Thymus (tissue), 11 donors: Measurements from ENCODE around the gene MORN5. TPM values are rescaled to one million over a fixed set of nuclear protein-coding genes. Genes with fewer than 3 reads are reported as not detected.

Experiments
- DNase-seq, 9 donors: peaks; one replicate each; pipeline ENCODE4 v3.0.0-alpha.2; 2013; ENCODE audit warnings: low spot score in 9 of 9, low read depth in 6 of 9, missing footprints in 1 of 9
- H3K27ac ChIP-seq, 2 donors: one replicate each; pipeline ENCODE4 v1.5.1; 2013; ENCODE audit warnings: control low read depth in 1 of 2, low read depth in 1 of 2, low read length in 1 of 2, mild to moderate bottlenecking in 1 of 2, moderate library complexity in 1 of 2
- H3K27me3 ChIP-seq, 2 donors: one replicate each; pipeline ENCODE4 v1.5.1; 2013; ENCODE audit warnings: low read length in 1 of 2; ENCODE audit not compliant: control insufficient read depth in 2 of 2, insufficient read depth in 1 of 2
- H3K36me3 ChIP-seq, 2 donors: one replicate each; pipeline ENCODE4 v1.5.1; 2013; ENCODE audit warnings: low read length in 1 of 2, mild to moderate bottlenecking in 1 of 2, moderate library complexity in 1 of 2; ENCODE audit not compliant: control insufficient read depth in 2 of 2, insufficient read depth in 2 of 2
- H3K4me1 ChIP-seq, 2 donors: one replicate each; pipeline ENCODE4 v1.5.1; 2013; ENCODE audit warnings: low read length in 2 of 2; ENCODE audit not compliant: control insufficient read depth in 2 of 2, insufficient read depth in 2 of 2
- H3K4me3 ChIP-seq, 2 donors: one replicate each; pipeline ENCODE4 v1.5.1; 2013; ENCODE audit warnings: low read length in 2 of 2, control low read depth in 1 of 2, mild to moderate bottlenecking in 1 of 2
- H3K9me3 ChIP-seq, 2 donors: one replicate each; pipeline ENCODE4 v1.5.1; 2013; ENCODE audit warnings: low read length in 1 of 2, mild to moderate bottlenecking in 1 of 2; ENCODE audit not compliant: control insufficient read depth in 2 of 2, insufficient read depth in 1 of 2
- WGBS: extraction: QIAGEN DNeasy Blood & Tissue Kit; methylation state at CpG from one replicate; pipeline ENCODE4 v1.1.7; 2013; 5-methylcytosine and 5-hydroxymethylcytosine counted together
- polyA plus RNA-seq: library from polyadenylated mRNA; stranded (reverse); fragments of 200-250 nt; gene quantifications from one replicate; pipeline ENCODE4 v1.2.3, GENCODE V29; 2013
- total RNA-seq: library from RNA; stranded (reverse); fragments of 120-200 nt; gene quantifications from one replicate; pipeline ENCODE4 v1.2.4, GENCODE V29; 2013
- donor health status: healthy.

Gene MORN5
- total and polyA plus RNA-seq, 2 donors, result 0.21 TPM; not detected in 1

DNA sequence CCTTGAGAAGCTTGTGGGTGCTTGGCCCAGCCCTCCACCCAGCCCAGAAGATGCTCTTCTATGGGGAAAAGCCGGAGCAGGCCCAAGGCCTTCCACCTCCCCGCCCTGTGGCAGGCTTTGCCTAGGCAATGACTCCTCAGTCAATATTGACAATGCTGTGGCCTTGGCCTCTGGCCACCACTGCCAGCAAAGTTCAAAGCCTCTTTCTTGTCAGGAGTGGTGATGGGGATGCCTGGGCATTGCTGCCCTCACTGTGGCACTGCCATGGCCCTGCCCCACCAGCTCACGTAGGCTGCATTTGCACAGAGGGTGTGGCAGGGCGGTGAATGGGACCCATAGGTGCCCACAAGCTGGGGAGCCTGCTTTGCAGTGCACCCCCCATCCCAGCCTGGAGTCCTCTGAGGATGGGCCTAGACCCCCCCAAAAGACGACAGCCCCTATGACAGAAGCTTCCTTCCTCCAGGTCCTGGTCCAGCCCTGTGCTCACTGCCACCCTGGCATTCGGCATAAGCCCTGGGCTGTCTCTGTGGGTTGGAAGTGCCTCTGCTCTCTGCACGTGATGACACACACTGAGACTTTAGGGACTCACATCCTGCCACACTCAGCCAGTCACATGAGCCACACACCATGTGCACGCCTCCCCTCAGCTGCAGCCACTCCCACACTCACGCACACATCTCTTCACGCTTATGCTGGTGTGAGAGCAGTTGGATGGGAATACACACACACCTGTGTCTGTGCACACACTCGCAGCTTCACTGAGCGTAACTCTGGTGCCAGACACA, 31.1 kb downstream of the MORN5 start:
- 90% methylated on average over 12 of the region's 12 CpGs for WGBS
- H3K4me3 ChIP-seq, result no peak overlapping the region
- no peaks in the 10 kb centered on the region for H3K27me3 ChIP-seq
- no peaks in the 10 kb centered on the region for H3K9me3 ChIP-seq
- no peaks in the 10 kb centered on the region for H3K4me1 ChIP-seq
- no peak overlapping the region for H3K27ac ChIP-seq
- DNase-seq, result no peak
- H3K36me3 ChIP-seq, result no peaks in the 10 kb centered on the region

- H3K9me3 ChIP-seq, result no peaks in the 10 kb centered on the region
- WGBS, result 95% methylated on average over 11 of the region's 11 CpGs
- no peak overlapping the region for H3K27ac ChIP-seq
- H3K4me3 ChIP-seq, result no peak overlapping the region
- no peaks in the 10 kb centered on the region for H3K36me3 ChIP-seq
- no peak for DNase-seq
- H3K27me3 ChIP-seq, result no peaks in the 10 kb centered on the region
- no peaks in the 10 kb centered on the region for H3K4me1 ChIP-seq
Measured at GRCh38 chr9:122191584-122191983, 31.9 kb downstream of the MORN5 start.

GRCh38 chr9:122192261-122192875, 32.7 kb downstream of the MORN5 start:
- H3K4me3 ChIP-seq, result no peak overlapping the region
- H3K27ac ChIP-seq, result no peak overlapping the region
- H3K4me1 ChIP-seq, result no peaks in the 10 kb centered on the region
- H3K36me3 ChIP-seq, result no peaks in the 10 kb centered on the region
- DNase-seq, result no peak
- peaks cover 0 to 2% of the 10 kb centered on the region in 2 donors for H3K27me3 ChIP-seq
- WGBS, result 95% methylated on average over 5 of the region's 5 CpGs
- H3K9me3 ChIP-seq, result no peaks in the 10 kb centered on the region

- H3K4me3 ChIP-seq, result no peak overlapping the region
- no peak overlapping the region for H3K27ac ChIP-seq
- H3K4me1 ChIP-seq, result no peaks in the 10 kb centered on the region
- DNase-seq, result no peak
- 93% methylated on average over 16 of the region's 16 CpGs for WGBS
- peaks cover 0 to 6% of the 10 kb centered on the region in 2 donors for H3K27me3 ChIP-seq
- no peaks in the 10 kb centered on the region for H3K9me3 ChIP-seq
- H3K36me3 ChIP-seq, result no peaks in the 10 kb centered on the region
Measured at GRCh38 chr9:122192914-122193525, 33.3 kb downstream of the MORN5 start.

- 96% methylated on average over 6 of the region's 6 CpGs for WGBS
- DNase-seq, result no peak
- Histone ChIP-seq H3K4me3 (no peak overlapping the region), H3K36me3 (no peaks in the 10 kb centered on the region), H3K27ac (no peak overlapping the region), H3K4me1 (no peaks in the 10 kb centered on the region), H3K9me3 (no peaks in the 10 kb centered on the region), H3K27me3 (peaks cover 0 to 9% of the 10 kb centered on the region in 2 donors)
Measured at GRCh38 chr9:122193651-122194050, 33.9 kb downstream of the MORN5 start.

- Histone ChIP-seq H3K4me3 (no peak overlapping the region), H3K27ac (no peak overlapping the region), H3K36me3 (no peaks in the 10 kb centered on the region), H3K27me3 (peaks cover 0 to 9% of the 10 kb centered on the region in 2 donors), H3K4me1 (no peaks in the 10 kb centered on the region), H3K9me3 (no peaks in the 10 kb centered on the region)
- DNase-seq, result no peak
- WGBS, result 90% methylated on average over 4 of the region's 4 CpGs
Measured at GRCh38 chr9:122195875-122196274, 36.2 kb downstream of the MORN5 start.

DNA sequence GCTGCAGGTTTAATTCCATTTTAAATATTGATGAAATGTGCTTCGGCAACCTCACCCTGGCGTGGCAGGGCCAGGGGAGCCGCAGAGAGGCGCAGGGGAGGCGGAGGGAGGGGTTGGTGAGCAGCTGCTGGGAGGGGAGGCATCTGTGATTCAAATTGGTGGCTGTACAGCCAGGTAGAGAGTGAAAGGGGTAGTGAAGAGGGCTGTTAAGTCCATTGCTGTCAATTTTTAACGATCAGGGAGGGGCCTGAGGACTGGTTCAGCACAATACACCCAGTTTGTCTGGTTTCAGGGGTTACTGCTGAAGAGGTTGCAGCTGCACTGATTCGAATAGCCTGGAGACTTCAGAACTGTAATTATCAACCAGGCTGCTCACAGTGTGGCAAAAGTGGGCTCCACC, 37.7 kb downstream of the MORN5 start:
- no peaks in the 10 kb centered on the region for H3K9me3 ChIP-seq
- no peak overlapping the region for H3K27ac ChIP-seq
- no peaks in the 10 kb centered on the region for H3K4me1 ChIP-seq
- DNase-seq, result no peak
- no peak overlapping the region for H3K4me3 ChIP-seq
- peaks cover 0 to 9% of the 10 kb centered on the region in 2 donors for H3K27me3 ChIP-seq
- 89% methylated on average over 7 of the region's 7 CpGs for WGBS
- H3K36me3 ChIP-seq, result no peaks in the 10 kb centered on the region

DNA sequence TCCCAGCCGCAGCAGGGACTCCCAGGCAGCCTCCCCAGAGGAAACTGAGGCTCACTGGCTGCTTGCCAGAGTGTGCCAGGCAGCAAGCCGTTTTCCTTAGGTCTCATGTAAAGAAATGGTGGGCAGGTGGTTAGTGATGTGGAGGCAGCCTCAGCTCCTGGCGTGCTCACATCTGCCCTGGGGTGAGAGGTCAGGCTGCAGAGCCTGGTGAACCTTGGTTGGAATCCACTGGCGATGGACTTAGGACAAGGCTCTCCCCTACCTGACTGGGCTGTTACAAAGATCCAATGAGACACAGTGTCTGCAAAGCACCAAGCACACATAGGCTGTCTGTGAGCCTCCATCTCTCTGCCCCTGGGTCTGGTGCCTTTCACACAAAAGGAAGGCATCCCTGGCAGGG, 38.2 kb downstream of the MORN5 start:
- no peaks in the 10 kb centered on the region for H3K4me1 ChIP-seq
- DNase-seq, result no peak
- H3K9me3 ChIP-seq, result no peaks in the 10 kb centered on the region
- H3K4me3 ChIP-seq, result no peak overlapping the region
- no peaks in the 10 kb centered on the region for H3K36me3 ChIP-seq
- peaks cover 0 to 9% of the 10 kb centered on the region in 2 donors for H3K27me3 ChIP-seq
- 95% methylated on average over 4 of the region's 4 CpGs for WGBS
- H3K27ac ChIP-seq, result no peak overlapping the region

DNA sequence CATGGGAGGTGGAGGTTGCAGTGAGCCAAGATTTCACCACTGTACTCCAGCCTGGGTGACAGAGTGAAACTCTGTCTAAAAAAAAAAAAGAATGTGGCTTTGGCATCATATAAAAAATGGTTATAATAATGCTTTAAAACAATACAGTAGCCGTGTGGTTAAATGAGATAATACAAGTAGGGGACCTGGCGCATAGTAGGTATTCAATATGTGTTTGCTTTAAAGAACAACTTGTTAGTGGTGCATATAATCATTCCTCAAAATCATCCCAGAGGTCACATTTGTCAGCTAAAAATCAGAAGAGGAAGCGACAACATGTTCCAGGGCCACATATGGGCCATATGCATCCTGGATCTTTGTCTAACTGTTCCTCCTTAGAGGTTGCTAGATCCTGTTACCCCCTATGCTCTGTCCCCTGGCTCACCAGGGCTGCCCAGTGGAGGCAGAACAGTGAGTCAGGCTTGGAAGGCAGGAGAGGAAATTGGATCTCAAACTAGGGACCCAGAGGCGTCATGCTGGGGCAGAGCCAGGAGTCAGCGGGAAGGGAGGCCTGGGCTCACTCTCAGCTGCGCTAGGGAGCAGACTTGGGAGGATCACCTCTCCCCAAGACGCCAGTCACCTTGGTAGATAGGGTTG, 41.4 kb downstream of the MORN5 start:
- H3K27ac ChIP-seq, result no peak overlapping the region
- WGBS, result 94% methylated on average over 7 of the region's 7 CpGs
- peaks cover 0 to 9% of the 10 kb centered on the region in 2 donors for H3K27me3 ChIP-seq
- no peaks in the 10 kb centered on the region for H3K4me1 ChIP-seq
- no peak for DNase-seq
- H3K9me3 ChIP-seq, result no peaks in the 10 kb centered on the region
- no peaks in the 10 kb centered on the region for H3K36me3 ChIP-seq
- H3K4me3 ChIP-seq, result no peak overlapping the region
